HG03457 (cell line): ENCODE measurements around the gene KRT17.
"Not testable (repeated sequence)": the region's sequence is repeated elsewhere in the genome, so short reads cannot be mapped to it uniquely, and the experiment has no call there.

Source experiments
- ATAC-seq: cut with Tn5 transposase; IDR thresholded peaks from one replicate; pipeline ENCODE4 v1.9.1; 2021; ENCODE audit warnings: moderate number of reproducible peaks; ENCODE audit not compliant: unreplicated experiment

The KRT17 gene

DNA sequence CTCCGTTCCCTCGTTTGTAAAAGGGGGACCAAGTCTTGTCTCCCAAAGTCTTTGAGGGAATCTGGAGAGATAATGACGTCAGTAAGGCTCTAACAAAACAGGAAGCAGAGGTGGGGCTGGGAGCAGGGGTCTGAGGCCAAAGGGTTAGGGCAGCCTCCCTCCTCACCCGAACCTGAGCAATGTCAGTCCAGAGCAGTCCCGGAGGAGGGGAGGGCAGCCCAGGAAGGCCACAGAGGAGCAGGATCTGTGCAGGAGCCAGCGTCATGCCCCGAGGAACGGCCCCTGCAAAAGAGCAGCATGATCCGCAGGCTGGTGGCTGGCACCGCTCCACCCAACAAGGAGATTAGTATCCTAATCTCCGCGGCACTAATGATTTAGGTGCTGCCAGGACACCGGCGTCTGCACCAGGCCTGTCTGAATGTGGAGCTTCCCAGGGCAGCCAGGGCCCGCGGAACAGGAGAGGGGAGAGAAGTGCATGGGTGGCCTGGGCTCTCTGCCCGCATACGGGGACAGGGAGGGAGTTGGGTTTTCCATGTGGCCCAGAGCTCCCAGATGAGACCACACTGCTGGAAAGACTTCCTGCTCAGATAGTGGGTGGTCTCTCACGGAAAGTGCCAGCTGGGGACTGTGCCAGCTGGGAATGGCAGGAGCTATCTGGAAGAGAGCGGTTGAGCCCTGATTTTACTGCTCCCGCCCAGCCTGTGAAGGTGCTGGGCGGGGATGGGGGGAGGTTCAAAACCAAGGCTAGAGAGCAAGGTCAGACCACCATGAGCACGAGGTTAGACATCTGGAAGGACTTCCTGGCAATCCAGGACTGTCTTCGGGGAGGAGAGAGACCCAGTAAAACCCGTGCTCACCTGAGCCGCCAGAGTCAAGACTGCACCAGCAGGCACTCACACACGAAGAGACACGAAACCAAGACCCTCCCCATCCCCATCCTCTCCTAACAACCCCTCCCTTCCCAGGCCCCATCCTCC lies 11.0 kb upstream of the KRT17 start:
- no peak for ATAC-seq

DNA sequence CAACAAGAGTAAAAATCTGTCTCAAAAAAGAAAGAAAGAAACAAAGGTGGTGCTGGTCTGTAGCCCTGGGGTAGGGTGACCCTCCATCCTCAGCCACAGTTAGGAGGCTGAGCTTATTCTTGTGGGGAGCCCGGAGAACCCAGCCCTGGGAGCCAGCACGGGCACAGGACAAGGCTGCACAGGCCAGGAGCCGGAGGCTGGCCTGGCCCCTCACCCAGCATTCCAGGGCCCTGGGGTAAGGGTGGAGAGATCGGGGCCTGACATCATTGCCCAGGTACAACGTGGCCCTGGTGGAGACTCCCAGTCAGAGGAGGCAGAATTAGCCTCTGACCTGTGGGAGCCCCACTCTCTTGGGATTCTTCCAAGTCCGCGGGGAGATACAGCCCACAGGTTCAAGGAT lies 10.3 kb upstream of the KRT17 start:
- no peak for ATAC-seq

DNA sequence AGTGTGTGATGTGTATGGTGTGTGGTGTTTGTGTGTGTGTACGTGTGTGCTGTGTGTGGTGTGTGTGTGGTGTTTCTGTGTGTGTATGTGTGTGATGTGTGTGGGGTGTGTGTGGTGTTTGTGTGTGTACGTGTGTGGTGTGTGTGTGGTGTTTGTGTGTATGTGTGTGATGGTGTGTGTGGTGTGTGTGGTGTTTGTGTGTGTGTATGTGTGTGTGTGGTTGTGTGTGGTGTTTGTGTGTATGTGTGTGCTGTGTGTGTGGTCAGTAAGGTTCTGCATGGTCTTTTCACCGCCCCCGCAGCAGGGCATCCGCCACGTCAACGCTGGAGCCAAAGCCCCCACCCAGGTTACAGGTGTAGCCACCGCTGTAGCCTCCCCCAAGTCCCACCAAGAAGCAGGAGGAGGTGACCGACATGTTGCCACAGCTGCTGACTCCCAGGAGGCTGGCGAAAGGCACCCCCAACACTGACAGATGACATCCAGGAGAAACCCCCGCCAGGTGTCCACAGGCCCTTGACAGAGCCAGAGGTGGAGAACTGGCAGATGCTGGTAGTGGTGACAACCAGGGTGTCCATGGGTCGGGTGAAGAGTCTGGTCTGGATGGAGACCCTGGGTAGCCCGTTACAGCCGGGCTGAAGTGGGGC lies 9.3 kb upstream of the KRT17 start:
- no peak for ATAC-seq

DNA sequence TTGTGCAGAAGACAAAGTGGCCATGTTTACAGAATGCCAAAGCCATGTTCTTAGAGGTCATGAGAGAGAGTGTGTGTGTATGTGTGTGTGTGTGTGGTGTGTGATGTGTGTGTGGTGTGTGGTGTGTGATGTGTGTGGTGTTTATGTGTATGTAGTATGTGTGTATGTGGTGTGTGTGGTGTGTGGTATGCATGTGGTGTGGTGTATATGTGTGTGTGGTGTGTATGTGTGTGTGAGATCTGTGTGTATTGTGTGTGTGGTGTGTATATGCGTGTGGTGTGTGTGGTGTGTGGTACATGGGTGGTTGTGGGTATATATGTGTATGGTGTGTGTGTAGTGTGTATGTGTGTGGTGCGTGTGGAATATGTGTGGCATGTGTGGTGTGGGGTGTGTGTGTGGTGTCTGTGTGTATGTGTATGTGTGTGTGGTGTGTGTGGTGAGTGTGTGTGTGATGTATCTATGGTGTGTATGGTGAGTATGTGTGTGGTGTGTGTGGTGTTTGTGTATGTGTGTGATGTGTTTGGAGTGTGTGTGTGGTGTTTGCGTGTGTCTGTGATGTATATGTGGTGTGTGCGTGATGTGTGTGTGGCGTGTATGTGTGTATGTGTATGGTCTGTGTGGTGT lies 8.2 kb upstream of the KRT17 start:
- no peak for ATAC-seq

DNA sequence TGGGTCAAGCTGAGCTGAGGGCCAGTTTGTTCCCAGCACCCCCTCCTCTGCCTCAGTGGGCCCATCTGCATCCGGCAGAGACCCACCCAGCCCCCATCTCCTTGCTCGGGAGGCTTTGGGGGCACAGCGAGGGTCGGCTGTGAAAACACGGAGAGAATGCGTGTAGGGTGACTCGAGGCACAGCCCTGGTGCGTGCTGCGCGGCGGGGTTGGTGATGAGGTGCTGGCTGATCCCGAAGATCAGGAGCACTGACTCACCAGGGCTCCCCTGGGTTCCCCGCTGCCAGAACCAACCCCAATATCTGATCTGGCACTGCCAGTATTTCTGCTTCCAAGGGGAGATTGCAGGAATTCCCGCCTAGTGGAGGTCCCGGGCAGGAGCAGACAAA lies 7.5 kb upstream of the KRT17 start:
- ATAC-seq, result no peak

DNA sequence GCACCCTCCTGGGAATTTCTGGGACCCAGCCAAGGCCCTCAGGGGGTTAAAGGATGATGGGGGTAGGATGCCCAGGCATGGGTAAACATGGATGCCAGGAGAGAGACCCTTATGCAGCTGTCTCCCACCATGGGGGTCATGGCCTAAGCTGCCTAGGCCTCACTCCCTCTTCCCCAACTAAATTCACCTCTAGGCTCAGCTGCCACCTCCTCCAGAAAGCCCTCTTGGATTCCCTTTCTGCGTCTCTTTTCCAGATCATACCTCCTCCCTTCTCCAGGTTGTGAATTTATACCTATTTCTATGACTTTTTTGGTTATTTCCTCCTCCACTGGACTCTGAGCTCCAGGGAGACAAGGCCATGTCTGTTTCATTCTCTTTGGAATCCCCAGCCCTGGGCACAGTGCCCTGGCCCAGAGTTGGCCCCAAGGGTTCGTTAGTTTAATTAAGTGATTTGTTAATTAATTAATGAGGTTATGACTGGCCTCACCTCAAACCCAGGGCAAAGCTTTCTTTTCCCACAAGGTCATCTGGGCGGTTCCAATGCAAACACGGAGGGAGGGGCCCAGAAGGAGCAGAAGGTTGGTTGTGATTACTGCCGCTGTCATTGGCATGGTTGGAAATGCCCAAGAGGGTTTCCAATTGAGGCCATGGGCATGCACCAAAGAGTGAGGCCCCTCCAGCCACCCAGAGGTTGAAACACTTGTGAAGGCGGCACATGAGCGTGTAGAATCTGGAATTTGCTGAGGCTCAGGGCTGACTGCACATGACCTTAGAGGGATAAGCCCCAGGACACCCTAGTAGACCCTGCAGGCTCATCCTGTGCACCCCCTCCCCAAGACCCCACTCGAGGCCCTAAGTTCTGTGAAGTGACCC lies 6.9 kb upstream of the KRT17 start:
- no peak for ATAC-seq

DNA sequence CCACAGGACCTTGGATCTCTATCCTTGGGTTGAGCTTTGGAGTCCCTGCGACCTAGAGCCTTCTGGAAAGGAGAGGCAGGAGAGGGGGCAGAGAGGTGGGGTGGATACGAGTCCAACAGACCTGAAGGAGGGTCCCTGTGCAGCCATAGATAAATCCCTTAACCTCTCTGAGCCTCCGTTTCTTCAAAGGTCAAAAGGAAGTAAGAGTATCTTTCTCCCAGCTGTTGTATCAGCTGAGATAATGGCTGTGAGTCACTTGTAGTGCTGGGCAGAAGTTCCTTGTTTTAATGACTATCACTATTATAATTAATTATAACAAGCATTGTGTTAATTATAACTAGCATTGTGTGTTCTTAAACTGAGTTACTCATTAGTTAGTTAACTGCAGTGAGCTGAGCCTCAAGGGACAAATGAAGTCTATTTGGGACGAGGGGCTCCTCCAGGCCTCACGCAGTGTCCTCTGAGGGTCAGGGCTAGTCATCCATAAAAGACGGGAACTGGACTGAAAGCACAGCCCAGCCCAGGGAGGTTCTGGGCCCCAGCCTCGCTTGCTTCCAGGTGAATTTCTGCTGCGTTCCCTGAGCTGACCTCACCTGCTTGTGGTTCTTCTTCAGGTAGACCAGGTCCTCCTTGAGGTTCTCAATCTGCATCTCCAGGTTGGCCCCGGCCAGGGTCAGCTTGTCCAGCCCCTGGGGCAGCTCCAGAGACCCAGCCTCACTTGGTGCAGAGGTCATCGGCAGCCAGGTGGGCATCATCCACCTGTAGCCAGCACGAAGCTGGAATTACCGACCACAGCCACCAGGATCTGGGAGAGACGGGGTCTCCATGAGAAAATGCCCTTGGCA lies 5.7 kb upstream of the KRT17 start:
- no peak for ATAC-seq

DNA sequence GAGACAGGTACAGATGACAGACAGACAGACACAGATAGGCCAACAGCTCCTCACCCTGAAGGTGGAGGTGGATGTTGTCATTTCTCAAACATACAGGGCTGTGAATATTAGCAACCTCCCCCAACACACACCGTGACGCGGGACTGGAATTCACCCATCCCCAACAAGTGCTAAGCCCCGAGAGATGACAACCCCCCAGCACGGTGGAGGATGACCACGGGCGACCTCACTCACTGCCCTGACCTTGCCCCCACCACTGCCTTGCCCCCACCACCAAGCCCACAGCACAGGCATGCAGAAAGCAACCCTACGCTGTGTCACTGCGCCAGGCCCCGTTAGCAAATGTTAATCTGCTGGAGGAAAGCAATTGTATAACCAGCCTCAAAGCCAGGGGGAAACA lies 4.9 kb upstream of the KRT17 start:
- ATAC-seq, result no peak

DNA sequence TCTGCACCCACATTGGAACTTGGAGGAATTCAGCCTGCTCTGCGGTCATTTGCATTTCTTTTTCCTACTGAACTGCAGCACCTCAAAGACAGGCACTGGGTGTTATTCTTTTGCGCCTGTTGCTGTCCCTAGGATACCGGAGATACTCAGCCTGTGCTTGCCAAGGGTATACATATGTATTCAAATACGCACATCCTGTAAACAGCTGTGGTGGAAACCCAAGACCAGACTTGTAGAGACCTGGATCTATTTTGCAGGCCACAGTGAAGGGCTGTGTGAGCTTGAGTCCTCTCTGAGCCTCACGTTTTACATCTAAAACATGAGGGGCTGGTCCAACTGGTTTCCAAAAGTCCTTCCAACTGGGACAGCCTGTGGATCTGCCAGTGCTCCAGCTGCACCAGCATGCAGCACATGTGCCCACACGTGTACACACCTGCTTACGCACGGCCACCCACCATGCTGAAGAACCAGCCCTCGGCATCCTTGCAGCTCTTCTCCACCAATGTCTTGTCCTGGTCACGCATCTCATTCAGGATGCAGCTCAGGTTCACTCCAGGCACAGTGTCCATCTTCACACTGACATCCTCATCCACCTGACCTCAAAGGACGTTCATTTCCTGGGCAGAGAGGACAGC lies 4.4 kb upstream of the KRT17 start:
- ATAC-seq, result not testable (repeated sequence)

DNA sequence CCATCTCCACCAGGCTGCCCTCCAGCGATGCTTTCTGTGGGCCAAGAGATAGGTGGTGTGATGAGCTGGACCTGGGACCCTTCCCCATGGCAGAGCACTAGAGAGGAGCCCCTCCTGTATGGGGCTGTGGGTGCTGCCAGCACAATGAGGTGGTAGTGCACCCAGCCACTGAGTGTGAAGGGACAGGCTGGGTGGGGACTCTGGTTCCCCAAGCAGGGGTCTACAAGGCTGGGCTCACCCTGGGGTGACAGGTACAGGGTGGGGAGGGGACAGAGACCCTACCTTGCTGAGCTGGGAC lies 3.6 kb upstream of the KRT17 start:
- ATAC-seq, result not testable (repeated sequence)

DNA sequence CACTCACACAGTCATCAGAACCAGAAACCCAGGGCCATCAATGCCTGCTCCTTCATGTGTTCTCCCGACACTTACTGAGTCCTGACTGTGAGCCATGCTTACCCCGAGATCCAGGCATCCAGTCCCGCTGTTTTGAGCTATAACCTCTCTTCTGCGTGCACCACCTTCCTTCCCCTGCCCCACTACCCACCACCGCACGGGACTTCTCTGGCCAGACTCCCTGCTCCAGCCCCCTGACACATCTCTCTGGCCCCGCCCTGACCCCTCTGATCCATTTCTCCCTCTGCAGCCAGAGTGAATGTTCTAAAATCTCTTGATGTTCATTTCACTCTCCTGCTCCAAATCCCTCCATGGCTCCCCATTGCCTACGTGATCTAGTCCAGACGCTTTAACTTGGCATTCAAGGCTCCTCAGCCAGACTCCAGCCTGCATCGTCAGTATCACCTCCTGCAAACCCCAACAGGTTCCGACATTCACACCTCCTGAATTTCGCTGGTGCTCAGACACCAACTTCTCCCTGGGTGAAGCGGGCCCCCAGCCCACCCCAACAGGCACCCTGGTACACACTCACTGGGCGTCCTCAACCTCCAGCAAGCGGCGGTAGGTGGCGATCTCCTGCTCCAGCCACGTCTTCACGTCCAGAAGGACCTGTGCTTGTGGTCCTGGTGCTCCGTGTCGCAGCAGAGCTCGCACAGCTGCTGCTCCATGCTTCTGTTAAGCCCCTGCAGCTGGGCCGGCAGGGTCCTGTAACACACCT lies 3.1 kb upstream of the KRT17 start:
- no peak for ATAC-seq

DNA sequence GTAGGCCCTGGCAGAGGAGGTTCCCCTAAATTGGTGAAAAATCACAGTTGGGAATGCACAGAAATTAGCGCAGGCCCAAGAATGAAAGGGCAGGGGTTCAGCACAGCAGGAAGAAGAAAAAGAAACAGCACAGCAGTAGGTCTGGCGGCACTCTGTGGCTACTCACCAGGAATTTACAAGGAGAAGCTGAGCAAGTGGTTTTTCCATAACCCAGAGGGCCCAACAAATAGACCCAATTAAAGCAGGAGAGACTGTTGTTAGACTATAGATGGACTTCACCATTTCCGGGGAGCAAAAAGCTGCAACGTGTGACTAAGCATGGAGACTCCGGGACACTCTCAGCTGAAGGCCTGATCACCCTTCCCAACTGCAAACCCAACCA lies 2.5 kb upstream of the KRT17 start:
- ATAC-seq, result not testable (repeated sequence)

DNA sequence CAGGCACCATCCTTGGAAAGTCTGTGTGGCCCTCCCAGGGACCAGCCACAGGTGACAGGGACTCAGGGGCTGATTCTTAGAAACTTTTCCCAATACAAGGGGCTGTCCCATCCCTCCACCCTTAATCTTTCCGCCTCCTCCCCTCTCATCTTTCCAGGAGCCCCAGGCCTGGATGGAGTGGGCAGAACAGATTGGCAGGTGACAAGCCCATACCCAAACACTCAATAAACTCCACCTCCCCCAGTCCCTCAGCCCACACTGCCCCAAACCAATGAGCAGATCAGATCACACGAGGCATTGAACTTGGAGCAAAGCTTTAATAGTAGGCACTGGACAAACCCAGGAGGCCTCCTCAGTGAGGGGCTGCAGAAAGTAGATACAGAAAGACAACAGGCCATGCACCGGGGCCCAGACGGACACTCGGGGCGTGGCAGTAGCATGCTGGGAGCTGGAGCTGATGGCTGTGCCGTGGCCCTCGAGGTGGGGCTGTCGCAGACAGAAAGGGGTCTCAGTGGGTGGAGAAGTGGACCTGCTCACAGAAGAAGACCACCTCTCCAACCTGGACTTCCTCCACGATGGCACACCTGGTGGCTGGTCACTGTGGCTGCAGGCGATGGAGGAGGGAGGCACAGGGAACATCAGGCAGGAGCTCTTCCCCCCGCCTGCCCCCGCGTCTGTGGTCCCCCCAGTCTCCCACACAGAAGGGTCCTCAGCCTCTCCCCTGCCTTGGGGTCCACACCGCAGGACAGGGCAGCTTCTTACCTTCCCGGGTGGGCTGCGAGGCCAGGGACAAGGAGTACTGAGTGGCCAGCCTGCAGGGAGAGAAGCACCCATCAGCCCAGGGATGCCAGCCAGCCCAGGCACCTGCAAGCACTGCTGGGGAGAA lies 1.9 kb upstream of the KRT17 start:
- not testable (repeated sequence) for ATAC-seq

DNA sequence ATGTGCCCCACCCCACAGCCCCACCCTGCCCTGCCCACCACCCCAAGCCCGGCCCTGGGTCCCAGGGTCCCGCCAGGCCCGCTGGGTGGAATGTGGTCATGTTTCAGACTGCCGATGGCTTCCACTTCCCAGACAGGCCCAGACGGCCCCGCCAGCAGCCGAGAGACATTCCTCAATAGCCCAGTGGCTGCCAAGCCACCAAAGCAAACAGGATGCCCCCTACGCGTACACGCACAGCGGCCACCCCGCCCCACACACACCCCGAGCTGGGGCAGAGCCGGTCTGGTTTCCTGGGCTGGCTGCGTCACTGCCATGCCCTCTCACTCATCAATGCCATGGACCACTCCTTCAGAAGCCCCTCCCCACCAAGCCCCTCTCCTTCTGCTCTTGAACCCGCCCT lies 1.2 kb upstream of the KRT17 start:
- no peak for ATAC-seq

DNA sequence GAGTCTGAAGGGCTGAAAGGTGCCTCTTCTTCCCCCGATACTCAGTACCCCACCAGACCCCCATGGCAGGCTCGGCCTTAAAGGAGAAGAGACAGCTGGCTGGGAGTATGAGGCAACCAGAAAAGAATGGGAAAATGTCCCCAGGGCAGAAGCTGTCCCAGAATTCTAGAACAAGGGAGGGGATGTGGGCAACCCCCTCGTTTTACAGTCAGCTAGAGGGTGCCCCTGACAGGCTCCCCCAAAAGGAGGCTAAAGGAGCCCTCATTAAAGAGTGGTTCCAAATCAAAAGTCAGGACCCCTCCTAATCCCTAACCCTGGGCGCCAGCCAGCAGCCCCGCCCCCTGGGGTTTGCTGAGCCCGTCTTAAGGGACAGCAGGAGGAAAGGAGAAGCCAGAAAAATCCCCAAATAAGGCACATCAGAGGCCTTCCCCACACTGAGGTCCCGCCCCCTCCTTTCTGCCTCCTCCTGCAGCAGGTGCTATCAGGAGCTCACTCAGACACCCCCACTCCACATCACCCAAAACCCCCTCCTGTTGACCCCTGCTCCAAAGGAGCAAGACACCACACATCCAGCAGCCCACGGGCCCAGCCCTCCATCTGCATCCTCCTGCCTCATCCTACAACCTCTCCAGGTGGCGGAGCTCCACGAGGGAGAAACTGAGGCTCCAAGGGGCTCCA lies 1.1 kb downstream of the KRT17 start:
- ATAC-seq, result not testable (repeated sequence)

DNA sequence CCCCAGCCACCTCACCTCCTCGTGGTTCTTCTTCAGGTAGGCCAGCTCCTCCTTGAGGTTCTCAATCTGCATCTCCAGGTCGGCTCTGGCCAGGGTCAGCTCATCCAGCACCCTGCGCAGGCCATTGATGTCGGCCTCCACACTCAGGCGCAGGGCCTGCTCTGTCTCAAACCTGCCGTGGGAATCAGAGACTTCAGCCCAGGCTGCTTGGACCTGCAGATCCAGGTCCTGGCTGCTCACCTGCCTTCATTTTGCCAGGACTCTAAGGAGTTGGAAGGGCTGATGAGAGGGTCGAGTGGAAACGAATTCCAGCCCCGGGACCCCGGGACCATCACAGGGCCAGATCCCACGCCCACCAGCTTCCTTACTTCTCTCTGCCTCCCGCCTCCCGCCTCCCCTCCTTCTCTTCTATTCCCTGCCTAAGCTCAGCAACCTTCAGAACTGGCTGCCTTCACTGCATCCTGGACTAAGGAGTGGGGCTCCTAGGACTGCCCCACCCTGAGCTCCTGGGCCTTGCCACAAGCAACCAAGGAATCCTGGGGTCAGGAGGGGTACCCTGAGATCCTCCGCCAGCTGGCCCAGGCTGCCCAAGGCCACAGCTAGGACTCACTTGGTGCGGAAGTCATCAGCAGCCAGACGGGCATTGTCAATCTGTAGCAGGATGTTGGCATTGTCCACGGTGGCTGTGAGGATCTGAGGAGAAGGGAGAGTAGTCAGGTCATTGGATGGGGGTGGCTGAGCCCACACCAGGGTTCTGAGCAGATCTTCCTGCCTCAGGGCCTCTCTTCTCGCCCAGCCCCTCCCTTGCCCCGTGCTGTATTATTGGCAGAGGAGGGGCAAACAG lies 1.8 kb downstream of the KRT17 start:
- ATAC-seq, result not testable (repeated sequence)

DNA sequence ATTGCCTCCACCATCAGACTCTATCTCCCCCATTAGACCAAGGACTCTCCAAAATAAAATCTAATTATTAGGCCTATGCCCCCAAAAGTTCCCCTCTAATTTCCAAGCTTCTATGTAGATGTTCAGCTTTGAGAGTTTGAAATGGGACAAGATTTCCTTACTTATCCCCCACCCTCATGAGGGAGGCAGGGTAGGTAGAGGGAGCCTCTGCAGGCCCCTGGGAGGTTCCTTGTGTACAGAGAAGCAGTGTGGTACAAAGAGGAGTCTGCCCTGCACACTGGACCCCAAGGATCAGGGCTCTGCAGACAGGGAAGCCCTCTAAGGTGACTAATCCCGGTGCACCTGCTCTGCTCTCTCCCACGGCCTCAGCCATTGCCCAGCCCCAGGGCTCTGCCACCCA lies 2.5 kb downstream of the KRT17 start:
- ATAC-seq, result no peak
